Right kidney (tissue), 1 donor: ENCODE data around the gene MAP2K7.
A peak's percentile ranks its signal among the peaks of the same experiment; 100 is the strongest.
"Not testable (repeated sequence)": the region's sequence is repeated elsewhere in the genome, so short reads cannot be mapped to it uniquely, and the experiment has no call there.

Experiments used
- DNase-seq: peaks from one replicate; pipeline ENCODE4 v3.0.0-alpha.2; 2016

The MAP2K7 gene

DNA sequence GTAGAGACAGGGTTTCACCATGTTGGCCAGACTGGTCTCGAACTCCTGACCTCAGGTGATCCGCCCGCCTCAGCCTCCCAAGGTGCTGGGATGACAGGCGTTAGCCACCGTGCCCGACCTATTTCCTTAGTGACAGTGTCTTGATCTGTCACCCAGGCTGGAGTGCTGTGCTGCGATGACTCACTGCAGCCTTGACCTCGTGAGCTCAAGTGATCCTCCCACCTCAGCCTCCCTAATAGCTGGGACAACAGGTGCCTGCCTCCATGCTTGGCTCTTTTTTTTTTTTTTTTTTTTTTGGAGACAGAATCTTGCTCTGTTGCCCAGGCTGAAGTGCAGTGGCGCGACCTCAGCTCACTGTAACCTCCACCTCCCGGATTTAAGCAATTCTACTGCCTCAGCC, 26.4 kb downstream of the MAP2K7 start:
- not testable (repeated sequence) for DNase-seq

GRCh38 chr19:7930765-7931164, 27.1 kb downstream of the MAP2K7 start:
- DNase-seq = no peak

DNA sequence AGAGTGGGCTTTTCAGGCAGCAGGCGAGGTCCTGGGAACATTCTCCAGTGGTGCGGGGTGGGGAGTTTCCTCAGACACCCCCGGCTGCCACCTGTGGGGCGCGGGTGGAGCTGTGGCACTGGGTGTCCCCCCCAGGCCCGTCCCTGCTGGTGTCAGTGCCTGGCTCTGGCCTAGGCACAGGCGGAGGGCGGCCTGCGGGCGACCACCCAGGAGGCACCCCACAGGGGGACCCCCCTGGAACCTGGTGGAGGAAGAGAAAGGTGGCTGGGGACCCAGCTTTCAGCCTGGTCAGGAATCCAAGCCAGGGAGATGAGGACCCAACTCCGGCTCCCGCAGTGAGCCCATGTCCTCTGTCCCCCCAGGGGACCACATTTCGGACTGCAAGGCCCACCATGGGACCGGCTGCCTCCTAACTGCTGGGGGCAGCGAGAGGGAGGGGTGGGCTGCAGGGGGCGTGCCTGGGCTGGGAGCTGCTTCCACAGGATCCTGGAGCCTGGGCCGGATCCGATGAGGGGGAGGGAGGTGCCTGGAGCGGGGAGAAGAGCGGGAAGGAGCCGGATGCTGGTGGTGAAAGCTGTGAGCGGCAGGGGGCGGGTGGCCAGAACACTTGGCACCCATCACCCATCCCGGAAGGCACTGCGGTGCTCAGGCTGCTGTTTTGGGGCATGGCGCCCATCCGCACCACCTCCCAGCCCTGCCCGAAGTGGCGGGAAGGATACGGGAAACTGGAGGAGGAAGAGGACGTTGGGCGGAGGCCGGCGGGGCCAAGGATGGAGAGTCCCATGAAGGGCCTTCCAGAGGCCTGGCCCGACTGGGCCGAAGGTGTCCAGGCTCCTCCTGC, 27.8 kb downstream of the MAP2K7 start:
- DNase-seq = no peak

DNA sequence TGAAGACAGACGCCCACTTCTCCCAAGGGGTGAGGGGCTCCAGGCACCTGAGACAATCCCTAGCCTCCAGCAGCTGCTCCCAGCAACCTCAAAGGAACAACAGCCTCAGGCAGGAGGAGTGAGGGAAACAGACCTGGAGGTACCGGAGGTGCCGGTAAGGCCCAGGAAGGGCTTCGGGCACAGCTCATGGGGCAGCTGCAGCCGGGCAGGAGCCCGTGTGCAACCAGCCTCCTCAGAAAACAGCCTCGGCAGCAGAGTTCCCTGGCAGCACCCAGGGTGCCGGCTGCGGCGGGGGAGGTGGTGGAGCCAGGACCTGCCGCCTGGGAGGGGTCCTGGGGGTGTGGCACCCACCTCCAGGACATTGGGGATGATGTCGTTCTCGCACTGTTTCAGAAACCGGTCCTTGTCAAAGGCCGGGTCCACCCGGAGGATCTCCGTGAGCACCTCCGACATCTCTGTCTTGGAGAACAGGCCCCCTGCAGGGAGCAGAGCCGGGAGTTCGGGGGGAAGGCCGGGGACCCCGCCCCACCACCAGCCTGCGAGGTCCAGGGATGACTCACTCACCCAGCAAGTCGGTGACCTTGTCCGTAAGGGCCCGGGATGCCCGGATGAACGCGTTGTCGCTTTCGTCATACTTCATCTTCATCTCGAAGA, 28.7 kb downstream of the MAP2K7 start:
- DNase-seq = no peak

DNA sequence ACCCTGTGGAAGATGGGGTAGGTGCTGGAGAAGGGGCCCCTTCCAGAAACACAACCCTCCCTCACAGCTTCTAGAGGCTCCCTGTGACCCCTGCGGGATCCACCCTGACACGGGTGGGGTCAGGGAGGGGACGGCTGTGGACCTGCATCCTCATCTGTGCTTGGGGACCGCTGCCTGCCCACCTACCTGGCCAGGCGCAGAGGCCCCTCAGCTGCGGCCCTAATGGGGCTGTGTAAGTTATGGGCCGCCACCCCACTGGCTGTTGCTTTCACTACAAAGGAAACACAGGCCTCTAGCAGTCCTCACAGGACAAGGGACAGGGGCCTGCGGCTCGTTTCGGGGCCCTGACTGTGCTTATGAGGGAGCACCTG, 29.2 kb downstream of the MAP2K7 start:
- no peak for DNase-seq

DNA sequence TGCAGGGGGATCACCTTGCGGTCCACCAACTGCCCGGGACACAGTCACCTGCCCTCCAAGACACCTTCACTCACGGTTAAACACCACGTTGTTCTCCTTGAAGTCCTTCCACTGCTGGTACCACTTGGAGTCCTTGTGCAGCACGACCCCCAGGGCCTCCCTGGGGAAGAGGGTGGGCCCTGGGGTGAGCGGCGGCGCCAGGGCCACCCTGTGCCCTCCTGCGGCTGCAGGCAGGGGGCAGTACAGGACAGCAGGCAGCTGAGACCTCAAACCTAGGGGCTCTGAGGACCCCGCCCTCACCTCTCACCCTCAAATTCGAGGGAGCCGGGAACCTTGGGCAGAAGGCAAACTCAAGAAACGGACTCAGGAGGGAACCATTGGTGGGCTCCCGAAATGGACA, 29.7 kb downstream of the MAP2K7 start:
- no peak for DNase-seq

DNA sequence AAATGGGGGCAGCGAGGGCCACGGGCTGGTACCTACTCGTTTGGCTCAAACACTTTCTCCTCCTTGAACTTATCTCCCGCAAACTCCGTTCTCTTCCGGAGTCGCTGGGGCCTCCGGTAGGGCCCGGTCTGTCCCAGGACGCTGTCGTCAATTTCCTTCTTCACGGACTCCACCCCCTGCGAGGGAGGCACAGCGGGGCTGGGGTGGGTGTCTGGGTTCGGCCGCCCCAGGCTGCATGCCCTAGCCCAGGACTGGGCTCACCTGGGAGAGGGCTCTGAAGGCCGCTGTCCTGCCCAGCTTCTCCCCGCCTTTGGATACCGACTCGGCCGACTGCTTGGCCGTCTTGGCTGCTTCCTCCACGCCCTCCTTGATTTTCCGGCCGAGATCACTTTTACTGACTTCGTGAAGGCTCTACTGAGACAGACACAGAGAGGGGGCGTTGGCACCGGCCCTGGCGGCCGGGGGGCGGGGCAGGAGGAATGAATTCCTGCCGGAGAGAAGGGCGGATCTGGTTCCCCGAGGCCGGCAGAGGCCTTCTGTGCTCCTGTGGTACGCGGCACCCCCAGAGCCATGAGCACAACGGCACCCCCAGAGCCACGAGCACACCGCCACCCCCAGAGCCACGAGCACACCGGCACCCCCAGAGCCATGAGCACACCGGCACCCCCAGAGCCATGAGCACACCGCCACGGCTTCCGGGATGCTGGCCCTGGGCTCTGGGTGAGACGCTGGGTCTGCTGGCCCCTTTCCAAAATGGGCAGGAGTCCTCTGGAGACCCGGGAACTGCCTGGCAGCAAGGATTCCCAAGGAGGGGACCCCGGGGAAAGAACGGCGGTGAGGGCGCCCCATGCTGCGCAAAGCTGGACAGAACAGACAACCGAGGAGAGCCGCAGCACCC, 30.4 kb downstream of the MAP2K7 start:
- DNase-seq = no peak

DNA sequence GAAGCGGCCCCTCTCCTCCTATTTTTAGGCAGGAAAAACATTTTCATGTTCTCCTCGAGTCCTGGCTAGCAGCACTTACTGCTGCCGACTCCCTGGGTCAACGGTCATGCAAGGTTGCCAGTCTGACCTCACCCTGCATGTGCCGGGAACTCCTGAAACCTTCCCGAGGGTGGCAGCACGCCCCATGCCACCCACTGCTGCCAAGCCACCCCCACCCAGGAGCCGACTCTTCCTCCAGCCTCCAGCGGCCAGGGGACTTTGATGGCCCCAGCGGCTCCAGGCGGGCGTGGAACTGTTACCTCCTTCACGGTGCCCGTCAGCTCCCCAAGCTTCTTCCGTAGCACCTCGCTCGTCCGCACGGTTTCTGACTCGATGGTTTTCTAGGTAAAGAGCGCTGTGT, 31.1 kb downstream of the MAP2K7 start:
- DNase-seq = no peak

DNA sequence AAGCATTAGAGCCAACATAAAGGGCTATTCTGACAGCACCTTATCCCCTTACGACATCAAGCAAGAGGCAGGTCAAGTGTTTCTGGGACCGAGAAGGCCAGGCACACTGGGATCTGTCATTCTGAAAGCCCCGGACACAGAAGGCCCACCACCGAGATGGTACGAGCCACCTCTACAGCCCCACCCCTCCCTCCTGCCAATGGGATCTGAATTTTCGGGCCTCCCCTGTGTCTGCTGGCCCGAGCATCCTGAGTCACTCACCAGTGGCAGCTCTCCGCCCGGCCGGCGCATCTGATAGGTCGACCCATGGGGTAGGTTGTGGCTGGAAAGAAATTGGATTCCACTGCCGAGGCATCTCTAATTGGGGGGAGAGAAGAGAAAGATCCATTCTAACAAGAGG, 37.2 kb downstream of the MAP2K7 start:
- DNase-seq = no peak

GRCh38 chr19:7941895-7942596, 38.4 kb downstream of the MAP2K7 start:
- DNase-seq = no peak

DNA sequence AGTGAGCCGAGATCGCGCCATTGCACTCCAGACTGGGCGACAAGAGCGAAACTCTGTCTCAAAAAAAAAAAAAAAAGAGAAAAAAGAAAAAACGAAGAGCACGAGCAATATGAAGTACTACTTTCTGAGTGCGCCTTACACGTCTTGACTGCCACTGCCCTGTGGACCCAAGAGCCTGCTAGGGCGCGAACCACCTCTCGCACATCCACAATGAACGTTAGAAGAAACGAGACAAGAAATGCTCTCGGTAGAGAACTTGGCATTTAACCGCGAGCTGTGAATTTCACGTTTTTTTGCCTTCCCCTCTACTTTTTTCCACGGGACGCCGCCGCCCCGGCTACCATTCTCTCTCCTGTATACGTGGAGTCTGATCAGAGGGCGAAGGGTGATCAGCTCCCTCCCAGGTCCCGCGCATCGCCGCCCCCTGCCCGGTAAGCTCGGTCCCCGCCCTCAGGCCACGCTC, 39.3 kb downstream of the MAP2K7 start:
- no peak for DNase-seq

DNA sequence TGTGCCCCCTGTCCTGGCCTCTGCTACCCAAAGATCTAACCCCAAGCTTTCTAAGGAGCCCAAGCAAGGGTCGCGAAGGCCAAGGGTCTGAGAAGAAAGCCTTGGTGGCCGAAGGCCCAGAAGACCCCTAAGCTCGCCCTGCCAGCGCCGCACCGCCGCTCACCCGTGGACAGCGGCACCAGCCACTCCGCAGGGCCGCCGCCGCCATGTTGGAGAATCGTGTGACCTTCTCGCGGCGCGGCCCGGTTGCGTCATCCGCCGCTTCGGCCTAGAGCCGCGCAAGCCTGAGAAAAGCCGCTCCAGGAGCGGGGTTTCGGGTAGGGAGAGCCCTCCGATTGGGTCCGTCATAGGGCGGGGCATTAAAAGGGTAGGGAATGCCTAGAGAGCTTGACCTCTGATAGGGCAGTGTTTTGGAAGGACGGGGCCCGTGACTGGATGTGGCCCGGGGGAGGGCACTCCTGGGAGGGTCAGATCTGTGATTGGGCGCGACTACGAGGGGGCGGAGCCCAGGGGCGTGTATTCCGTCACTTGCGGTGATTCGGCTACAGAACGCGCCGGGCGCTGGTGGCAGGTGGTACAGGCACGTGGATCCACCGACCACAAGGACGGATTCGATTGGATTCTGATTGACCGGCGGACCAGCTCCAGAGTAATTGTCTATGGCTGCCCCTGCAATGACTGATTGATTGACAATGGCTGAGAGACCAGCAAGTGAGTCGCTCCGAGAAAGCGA, 39.9 kb downstream of the MAP2K7 start, which contains the start of gene TIMM44:
Gene TIMM44 (minus strand): TSS at position 223 of the 733 bp plus-strand sequence. CDS start 15 bp downstream, at position 208.
- DNase-seq = peak; percentile 93

DNA sequence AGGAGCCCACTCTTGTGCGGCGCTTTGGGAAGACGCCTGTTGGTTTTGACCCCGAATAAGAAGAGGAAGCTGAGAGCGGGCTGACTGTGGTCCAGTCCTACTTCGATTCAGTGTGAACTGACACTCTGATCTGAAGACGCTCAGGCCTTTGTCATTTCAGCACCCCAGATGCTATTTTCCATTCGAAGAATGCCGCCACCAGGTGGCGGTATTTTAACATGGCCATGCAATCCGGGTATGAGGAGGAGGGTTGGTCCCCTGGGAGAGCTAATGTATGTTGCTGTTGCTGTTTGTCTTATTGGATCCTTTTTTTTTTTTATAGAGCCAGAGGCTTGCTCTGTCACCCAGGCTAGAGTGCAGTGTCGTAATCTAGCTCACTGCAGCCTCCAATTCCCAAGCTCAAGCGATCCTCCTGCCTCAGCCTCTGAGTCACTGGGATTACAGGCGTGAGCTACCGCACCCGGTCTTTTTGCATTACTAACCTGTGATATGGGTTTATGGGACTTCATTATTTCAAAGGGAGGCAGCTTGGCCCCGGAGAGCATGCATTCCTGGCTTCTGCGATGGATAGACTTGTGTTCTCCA, 40.6 kb downstream of the MAP2K7 start:
- DNase-seq = no peak

DNA sequence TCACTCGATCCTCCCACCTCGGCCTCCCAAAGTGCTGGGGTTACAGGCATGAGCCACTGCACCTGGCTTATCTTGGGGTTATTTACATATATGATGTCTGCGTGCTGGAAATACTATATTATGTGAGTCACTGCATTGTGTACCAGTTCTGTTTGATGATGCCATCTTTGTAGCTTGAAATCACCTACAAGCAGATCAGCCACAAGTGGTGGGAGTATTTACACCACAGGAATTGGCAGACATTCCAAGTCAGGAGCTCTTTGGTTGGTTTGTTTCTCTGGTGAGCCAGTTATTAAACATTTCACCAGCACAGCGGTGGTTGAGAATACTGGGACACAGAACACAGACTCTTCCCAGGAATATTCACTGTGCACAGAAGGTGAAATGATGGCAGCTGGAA, 44.3 kb downstream of the MAP2K7 start:
- no peak for DNase-seq

- no peak for DNase-seq
Measured at GRCh38 chr19:7953060-7953459, 49.4 kb downstream of the MAP2K7 start.

GRCh38 chr19:7953576-7953975, 49.9 kb downstream of the MAP2K7 start:
- no peak for DNase-seq

DNA sequence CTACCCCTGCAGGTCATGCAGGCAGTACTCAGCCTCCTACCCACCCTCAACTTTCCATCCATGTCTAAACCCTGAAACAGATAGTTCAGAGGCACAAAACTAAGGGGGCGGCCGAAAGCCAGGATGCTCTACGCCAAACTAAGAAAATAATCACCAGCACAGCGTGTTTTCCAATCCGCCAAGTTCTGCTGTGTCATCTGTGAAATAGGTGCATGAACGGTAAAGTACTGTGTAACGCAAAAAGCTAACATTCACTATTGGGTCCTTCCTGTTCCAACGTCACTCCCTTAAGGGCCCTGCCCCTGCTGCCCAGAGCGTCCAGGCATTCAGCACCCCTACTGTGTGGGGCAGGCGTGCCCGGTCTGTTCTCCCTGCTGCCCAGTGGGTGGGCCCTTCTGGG, 52.0 kb downstream of the MAP2K7 start:
- DNase-seq = no peak

DNA sequence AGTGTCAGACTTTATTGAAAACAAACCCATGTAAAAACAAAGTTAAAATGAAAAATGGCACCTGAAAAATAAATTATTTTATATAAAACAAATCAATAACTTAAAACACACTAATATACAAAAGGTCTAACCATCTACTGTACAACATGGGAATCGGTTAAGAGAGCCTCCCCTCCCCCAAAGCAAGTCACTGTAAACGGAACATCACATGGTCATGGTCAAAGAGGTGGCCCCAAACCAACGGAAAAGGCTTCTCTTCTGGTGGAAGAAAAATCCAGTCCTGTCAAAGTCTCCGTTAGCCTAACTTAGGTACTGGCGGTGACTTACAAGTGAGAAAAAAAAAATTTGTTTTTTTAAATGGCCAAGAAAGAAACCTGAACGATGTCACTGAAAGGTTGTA, 55.5 kb downstream of the MAP2K7 start:
- no peak for DNase-seq

GRCh38 chr19:7961082-7961481, 57.4 kb downstream of the MAP2K7 start:
- DNase-seq = not testable (repeated sequence)

DNA sequence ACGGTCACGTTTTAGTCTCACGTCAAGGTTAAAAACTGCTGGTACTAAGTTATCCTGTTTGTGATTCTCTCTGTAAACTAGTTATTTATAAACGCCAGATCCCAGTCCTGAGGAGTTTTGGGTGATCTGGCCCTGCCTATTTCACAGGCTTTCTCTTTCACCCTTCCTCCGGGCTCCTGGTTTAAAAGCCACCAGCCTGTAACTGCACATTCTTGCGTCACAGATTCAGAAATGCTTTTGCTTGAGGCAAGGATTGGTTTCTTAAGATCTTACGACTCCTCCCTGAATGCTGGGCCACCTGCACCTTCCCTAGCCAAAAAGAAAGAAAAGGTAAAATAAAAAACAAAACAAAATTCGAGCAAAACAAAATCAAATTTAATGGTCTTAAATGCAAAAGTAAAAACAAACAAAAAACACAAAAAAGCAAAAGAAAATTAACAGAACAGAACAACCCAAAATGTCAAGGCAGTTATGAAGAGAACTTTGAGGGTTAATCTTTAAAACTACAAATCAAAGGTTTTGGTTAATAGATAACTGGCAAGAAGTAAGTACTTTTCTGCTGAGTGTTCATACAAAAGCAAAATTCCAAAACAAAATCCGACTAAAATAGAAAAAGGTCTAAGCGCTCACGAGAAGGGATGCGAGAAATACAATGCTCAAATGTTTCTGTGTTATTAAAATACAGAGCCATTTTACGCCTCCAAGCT, 58.4 kb downstream of the MAP2K7 start:
- DNase-seq = no peak
